Small intestine (tissue), 7 donors: ENCODE measurements around the gene ZNF202. TPM values are rescaled to one million over a fixed set of nuclear protein-coding genes. Genes with fewer than 3 reads are reported as not detected.
A peak's percentile ranks its signal among the peaks of the same experiment; 100 is the strongest.
"Not testable (repeated sequence)": the region's sequence is repeated elsewhere in the genome, so short reads cannot be mapped to it uniquely, and the experiment has no call there.

Source experiments
- DNase-seq, 2 donors: peaks; one replicate each; pipeline versions ENCODE4 v3.0.0 to v3.0.0-alpha.2; 2013
- FAIRE-seq: peaks from 2 replicates; lab custom pipeline; 2012; peaks lifted over from hg19 to GRCh38; lab: Jason Lieb, UNC
- H3K27ac ChIP-seq, 3 donors: one replicate each; pipeline ENCODE4 v1.5.1; 2013; ENCODE audit warnings: low read length in 2 of 3, mild to moderate bottlenecking in 2 of 3, control low read depth in 1 of 3, inconsistent platforms in 1 of 3, low read depth in 1 of 3, moderate library complexity in 1 of 3
- H3K27me3 ChIP-seq, 3 donors: one replicate each; pipeline ENCODE4 v1.6.1; 2013; ENCODE audit warnings: low read length in 3 of 3, inconsistent platforms in 1 of 3; ENCODE audit not compliant: control insufficient read depth in 3 of 3, insufficient read depth in 3 of 3
- H3K36me3 ChIP-seq, 3 donors: one replicate each; pipeline ENCODE4 v1.6.1; 2013; ENCODE audit warnings: low read length in 3 of 3, inconsistent platforms in 1 of 3, low read depth in 1 of 3, mild to moderate bottlenecking in 1 of 3, moderate library complexity in 1 of 3; ENCODE audit not compliant: control insufficient read depth in 3 of 3, insufficient read depth in 2 of 3
- H3K4me1 ChIP-seq, 3 donors: one replicate each; pipeline ENCODE4 v1.6.1; 2013; ENCODE audit warnings: low read length in 2 of 3, inconsistent platforms in 1 of 3, low read depth in 1 of 3, mild to moderate bottlenecking in 1 of 3, moderate library complexity in 1 of 3; ENCODE audit not compliant: control insufficient read depth in 3 of 3, insufficient read depth in 2 of 3
- H3K4me3 ChIP-seq, 3 donors: one replicate each; pipeline ENCODE4 v1.5.1; 2013; ENCODE audit warnings: low read length in 3 of 3, control low read depth in 1 of 3, inconsistent platforms in 1 of 3, low read depth in 1 of 3, mild to moderate bottlenecking in 1 of 3, moderate library complexity in 1 of 3
- H3K9me3 ChIP-seq, 2 donors: one replicate each; pipeline ENCODE4 v1.6.1; 2013; ENCODE audit warnings: low read depth in 1 of 2, low read length in 1 of 2; ENCODE audit not compliant: control insufficient read depth in 2 of 2, insufficient read depth in 1 of 2
- WGBS, 3 donors: extraction: QIAGEN DNeasy Blood & Tissue Kit; methylation state at CpG; one replicate each; pipeline ENCODE4 v1.1.7; 2013; 5-methylcytosine and 5-hydroxymethylcytosine counted together
- polyA plus RNA-seq, 4 donors: library from polyadenylated mRNA; stranded (reverse) in 3 of 4; unstranded in 1 of 4; fragments of 200-250 nt in 3 of 4; fragments of 120-200 nt in 1 of 4; gene quantifications; one replicate each; pipeline versions ENCODE4 v1.2.1 to v1.2.3, GENCODE V29; 2013
- donor health status: healthy with polysubstance abuse.
- donor health status: control.
- donor health status: control.
- donor health status: Bipolar disorder and iron deficiency.
- donor health status: healthy.

Gene ZNF202
- polyA plus RNA-seq, 4 donors, result 3.6 to 14.8 (median 5.6) TPM

GRCh38 chr11:123729602-123730001 is 11.9 kb downstream of the ZNF202 start:
- H3K4me3 ChIP-seq, result no peak overlapping the region
- peaks cover 0 to 18% of the 10 kb centered on the region in 2 donors for H3K9me3 ChIP-seq
- DNase-seq, result no peak
- FAIRE-seq, result no peak
- H3K27me3 ChIP-seq, result no peaks in the 10 kb centered on the region
- H3K27ac ChIP-seq, result no peak overlapping the region
- WGBS, 3 donors, result 88 to 96% (median 96%) methylated on average over 8 of the region's 8 CpGs
- peaks cover 25 to 46% (median 33%) of the 10 kb centered on the region in 3 donors for H3K36me3 ChIP-seq
- H3K4me1 ChIP-seq, result no peaks in the 10 kb centered on the region

DNA sequence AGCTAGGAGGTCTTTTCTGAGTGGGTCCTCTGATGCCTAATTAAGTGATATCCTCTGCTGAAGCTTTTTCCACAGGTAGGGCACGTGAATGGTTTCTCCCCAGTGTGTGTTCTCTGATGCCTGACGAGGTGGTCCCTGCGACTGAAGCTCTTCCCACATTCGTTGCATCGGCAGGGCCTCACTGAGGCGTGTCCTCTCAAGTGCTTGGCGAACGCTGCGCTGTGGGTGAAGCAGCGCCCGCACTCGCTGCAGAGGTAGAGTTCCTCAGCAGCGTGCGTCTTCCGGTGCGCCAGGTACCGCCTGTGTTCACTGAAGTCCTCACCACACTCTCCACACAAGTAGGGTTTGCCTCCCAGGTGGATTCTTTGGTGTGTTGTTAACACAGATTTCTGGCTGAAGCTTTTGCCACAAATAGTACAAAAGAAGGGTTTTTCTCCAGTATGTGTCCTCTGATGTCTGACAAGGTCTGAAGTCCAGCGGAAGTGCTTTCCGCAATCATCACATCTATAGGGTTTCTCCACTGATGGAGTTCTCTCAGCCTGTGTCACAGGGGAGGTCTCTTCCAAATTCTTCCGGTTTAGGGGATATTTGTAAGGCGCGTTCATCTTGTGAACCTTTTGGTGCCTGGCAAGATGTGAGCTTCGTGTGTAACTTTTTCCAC is 15.3 kb downstream of the ZNF202 start:
- H3K4me3 ChIP-seq, result no peak overlapping the region
- no peaks in the 10 kb centered on the region for H3K4me1 ChIP-seq
- H3K36me3 ChIP-seq, result peaks cover 27 to 43% (median 30%) of the 10 kb centered on the region in 3 donors
- H3K27ac ChIP-seq, result no peak overlapping the region
- DNase-seq (no peak), FAIRE-seq (no peak)
- H3K27me3 ChIP-seq, result no peaks in the 10 kb centered on the region
- WGBS, 3 donors, result 97 to 99% (median 98%) methylated on average over 23 of the region's 23 CpGs
- peaks cover 0 to 18% of the 10 kb centered on the region in 2 donors for H3K9me3 ChIP-seq

DNA sequence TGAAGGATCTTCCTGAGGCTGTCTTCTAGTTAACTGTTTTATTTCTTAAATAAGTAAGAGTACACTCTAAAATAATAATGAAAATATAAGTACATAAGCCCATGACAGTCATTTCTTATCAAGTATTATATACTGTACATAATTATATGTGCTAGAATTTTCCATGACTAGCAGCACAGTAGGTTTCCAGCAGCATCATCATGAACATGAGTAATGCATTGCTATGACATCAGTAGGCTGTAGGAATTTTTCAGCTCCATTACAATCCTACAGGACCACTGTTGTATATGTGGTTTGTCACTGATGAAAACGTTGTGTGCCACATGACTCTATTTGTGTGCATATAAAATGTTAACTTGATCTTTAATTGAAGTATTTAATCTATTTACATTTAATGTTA is 22.0 kb downstream of the ZNF202 start:
- no peak for DNase-seq
- FAIRE-seq, result no peak
- 58 to 69% (median 66%) methylated on average over 1 of the region's 1 CpG for WGBS, 3 donors
- H3K9me3 ChIP-seq, result no peaks in the 10 kb centered on the region
- H3K27ac ChIP-seq, result no peak overlapping the region
- H3K36me3 ChIP-seq, result peaks cover 0 to under 1% (median 0%) of the 10 kb centered on the region in 3 donors
- no peak overlapping the region for H3K4me3 ChIP-seq
- no peaks in the 10 kb centered on the region for H3K27me3 ChIP-seq
- H3K4me1 ChIP-seq, result no peaks in the 10 kb centered on the region

- DNase-seq (no peak), FAIRE-seq (no peak)
- no peaks in the 10 kb centered on the region for H3K4me1 ChIP-seq
- 89 to 91% (median 89%) methylated on average over 4 of the region's 4 CpGs for WGBS, 3 donors
- H3K9me3 ChIP-seq, result no peaks in the 10 kb centered on the region
- no peaks in the 10 kb centered on the region for H3K36me3 ChIP-seq
- H3K4me3 ChIP-seq, result no peak overlapping the region
- H3K27me3 ChIP-seq, result no peaks in the 10 kb centered on the region
- H3K27ac ChIP-seq, result no peak overlapping the region
These were observed 23.0 kb downstream of the ZNF202 start for GRCh38 chr11:123718469-123718868.

- no peaks in the 10 kb centered on the region for H3K27me3 ChIP-seq
- H3K9me3 ChIP-seq, result no peaks in the 10 kb centered on the region
- peak in 1 of 2 donors; percentile 61 for DNase-seq
- 73 to 93% (median 85%) methylated on average over 2 of the region's 2 CpGs for whole genome bisulfite sequencing, 3 donors
- no peaks in the 10 kb centered on the region for H3K4me1 ChIP-seq
- FAIRE-seq, result no peak
- no peak overlapping the region for H3K27ac ChIP-seq
- no peaks in the 10 kb centered on the region for H3K36me3 ChIP-seq
- no peak overlapping the region for H3K4me3 ChIP-seq
These were observed 23.4 kb downstream of the ZNF202 start for GRCh38 chr11:123718063-123718462.

DNA sequence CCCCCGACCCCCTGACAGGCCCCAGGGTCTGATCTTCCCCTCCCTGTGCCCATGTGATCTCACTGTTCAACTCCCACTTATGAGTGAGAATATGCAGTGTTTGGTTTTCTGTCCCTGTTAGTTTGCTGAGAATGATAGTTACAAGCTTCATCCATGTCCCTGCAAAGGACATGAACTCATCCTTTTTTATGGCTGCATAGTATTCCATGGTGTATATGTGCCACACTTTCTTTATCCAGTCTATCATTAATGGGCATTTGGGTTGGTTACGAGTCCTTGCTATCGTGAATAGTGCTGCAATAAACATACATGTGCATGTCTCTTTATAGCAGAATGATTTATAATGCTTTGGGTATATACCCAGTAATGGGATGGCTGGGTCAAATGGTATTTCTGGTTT is 28.8 kb downstream of the ZNF202 start:
- DNase-seq, H3K9me3 ChIP-seq, H3K36me3 ChIP-seq, H3K27me3 ChIP-seq, H3K4me1 ChIP-seq, FAIRE-seq, H3K27ac ChIP-seq, H3K4me3 ChIP-seq: not testable (repeated sequence)
- WGBS, 3 donors, result 67 to 77% (median 70%) methylated on average over 3 of the region's 3 CpGs

GRCh38 chr11:123707606-123708205 is 33.8 kb downstream of the ZNF202 start:
- no peaks in the 10 kb centered on the region for H3K27me3 ChIP-seq
- H3K4me3 ChIP-seq, result no peak overlapping the region
- no peak overlapping the region for H3K27ac ChIP-seq
- FAIRE-seq (no peak), DNase-seq (peak; percentile 77 to 84)
- H3K9me3 ChIP-seq, result no peaks in the 10 kb centered on the region
- H3K4me1 ChIP-seq, result peaks cover 0 to 8% (median 4%) of the 10 kb centered on the region in 3 donors
- no peaks in the 10 kb centered on the region for H3K36me3 ChIP-seq
- 1 to 4% (median 2%) methylated on average over 8 of the region's 8 CpGs for WGBS, 3 donors

DNA sequence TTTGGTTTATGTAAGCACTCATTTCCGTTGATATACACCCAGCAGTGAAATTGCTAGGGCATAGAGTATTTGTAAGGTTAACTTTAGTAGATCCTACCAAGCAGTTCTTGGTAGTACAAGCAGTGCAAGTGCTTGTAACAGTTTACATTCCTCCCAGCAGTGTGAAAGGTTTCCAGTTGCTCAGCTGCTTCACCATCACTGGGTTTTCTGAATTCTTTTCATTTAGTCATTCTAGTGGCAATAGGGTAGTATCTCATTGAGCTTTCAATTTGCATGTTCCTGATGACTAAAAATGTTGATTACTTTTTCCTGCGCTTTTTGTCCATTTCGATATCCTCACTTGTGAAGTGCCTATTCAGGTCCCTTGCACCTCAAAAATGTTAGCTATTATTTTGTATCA is 34.3 kb downstream of the ZNF202 start:
- no peak overlapping the region for H3K4me3 ChIP-seq
- H3K9me3 ChIP-seq, result no peaks in the 10 kb centered on the region
- DNase-seq, result no peak
- no peaks in the 10 kb centered on the region for H3K36me3 ChIP-seq
- peaks cover 0 to 13% (median 4%) of the 10 kb centered on the region in 3 donors for H3K4me1 ChIP-seq
- H3K27me3 ChIP-seq, result no peaks in the 10 kb centered on the region
- no peak for FAIRE-seq
- H3K27ac ChIP-seq, result no peak overlapping the region
- WGBS, 3 donors, result 86 to 88% (median 87%) methylated on average over 3 of the region's 3 CpGs
